H9 (cell line): ENCODE data around the gene TMCO4. TPM values are rescaled to one million over a fixed set of nuclear protein-coding genes. Genes with fewer than 3 reads are reported as not detected.

Experiments used
- DNase-seq: peaks from one replicate; pipeline ENCODE4 v3.0.0-alpha.2; 2017
- H2AFZ ChIP-seq: one replicate; pipeline ENCODE4 v1.6.1; 2013; ENCODE audit warnings: mild to moderate bottlenecking, low read length, control low read depth, moderate library complexity
- H2AK5ac ChIP-seq: 2 replicates; pipeline ENCODE4 v1.6.1; 2013; ENCODE audit warnings: low read length, control low read depth, mixed read lengths; ENCODE audit not compliant: insufficient read length
- H2BK120ac ChIP-seq: one replicate; pipeline ENCODE4 v1.6.1; 2013; ENCODE audit warnings: low read depth, mild to moderate bottlenecking, low read length, control low read depth, inconsistent platforms; ENCODE audit not compliant: poor library complexity, severe bottlenecking
- H2BK12ac ChIP-seq: 2 replicates; pipeline ENCODE4 v1.6.1; 2013; ENCODE audit warnings: low read length, control low read depth, mixed read lengths, low read depth; ENCODE audit not compliant: insufficient read length
- H2BK15ac ChIP-seq: 2 replicates; pipeline ENCODE4 v1.6.1; 2013; ENCODE audit warnings: low read depth, low read length, control low read depth
- H2BK20ac ChIP-seq: one replicate; pipeline ENCODE4 v1.6.1; 2013; ENCODE audit warnings: low read depth, mild to moderate bottlenecking, low read length, control low read depth, inconsistent platforms; ENCODE audit not compliant: poor library complexity, severe bottlenecking
- H2BK5ac ChIP-seq: 2 replicates; pipeline ENCODE4 v1.6.1; 2013; ENCODE audit warnings: low read length, control low read depth, mixed read lengths; ENCODE audit not compliant: insufficient read length
- H3K14ac ChIP-seq: 2 replicates; pipeline ENCODE4 v1.6.1; 2013; ENCODE audit warnings: low read length, control low read depth; ENCODE audit not compliant: insufficient read depth
- H3K18ac ChIP-seq: 2 replicates; pipeline ENCODE4 v1.6.1; 2013; ENCODE audit warnings: low read depth, mild to moderate bottlenecking, mixed read lengths, low read length, control low read depth; ENCODE audit not compliant: insufficient read length
- H3K23ac ChIP-seq: 2 replicates; pipeline ENCODE4 v1.6.1; 2013; ENCODE audit warnings: low read length, control low read depth, mixed read lengths, low read depth; ENCODE audit not compliant: insufficient read length
- H3K23me2 ChIP-seq: 2 replicates; pipeline ENCODE4 v1.6.1; 2013; ENCODE audit warnings: low read depth, mild to moderate bottlenecking, mixed read lengths, low read length, control low read depth; ENCODE audit not compliant: insufficient read length, poor library complexity, severe bottlenecking
- H3K27ac ChIP-seq: 2 replicates; pipeline ENCODE4 v1.5.1; 2013; ENCODE audit warnings: low read length, control low read depth, mixed read lengths, low read depth; ENCODE audit not compliant: insufficient read length
- H3K27me3 ChIP-seq: 2 replicates; pipeline ENCODE4 v1.6.1; 2013; ENCODE audit warnings: low read length, control low read depth, inconsistent platforms; ENCODE audit not compliant: insufficient read depth
- H3K4ac ChIP-seq: 2 replicates; pipeline ENCODE4 v1.6.1; 2013; ENCODE audit warnings: low read depth, mild to moderate bottlenecking, control low read depth, inconsistent platforms, low read length, moderate library complexity
- H3K4me1 ChIP-seq: 2 replicates; pipeline ENCODE4 v1.6.1; 2013; ENCODE audit warnings: low read length, control low read depth, inconsistent platforms; ENCODE audit not compliant: insufficient read depth
- H3K4me2 ChIP-seq: 2 replicates; pipeline ENCODE4 v1.6.1; 2013; ENCODE audit warnings: low read length, control low read depth, mixed read lengths; ENCODE audit not compliant: insufficient read length, insufficient read depth
- H3K56ac ChIP-seq: 2 replicates; pipeline ENCODE4 v1.6.1; 2013; ENCODE audit warnings: low read depth, mild to moderate bottlenecking, mixed read lengths, low read length, control low read depth; ENCODE audit not compliant: insufficient read length
- H3K79me1 ChIP-seq: 2 replicates; pipeline ENCODE4 v1.6.1; 2013; ENCODE audit warnings: low read depth, mild to moderate bottlenecking, moderate library complexity, low read length, control low read depth, inconsistent platforms; ENCODE audit not compliant: insufficient read depth, poor library complexity, severe bottlenecking
- H3K79me2 ChIP-seq: 2 replicates; pipeline ENCODE4 v1.6.1; 2013; ENCODE audit warnings: low read length, control low read depth, inconsistent platforms; ENCODE audit not compliant: insufficient read depth
- H3K9ac ChIP-seq: 2 replicates; pipeline ENCODE4 v1.6.1; 2013; ENCODE audit warnings: low read length, control low read depth, mixed read lengths; ENCODE audit not compliant: insufficient read length; ENCODE audit errors: extremely low read depth
- H3K9me3 ChIP-seq: one replicate; pipeline ENCODE4 v1.6.1; 2013; ENCODE audit warnings: low read depth, low read length, inconsistent platforms; ENCODE audit not compliant: control insufficient read depth
- H3T11ph ChIP-seq: one replicate; pipeline ENCODE4 v1.6.1; 2013; ENCODE audit warnings: mild to moderate bottlenecking, low read length, control low read depth, inconsistent platforms
- H4K20me1 ChIP-seq: one replicate; pipeline ENCODE4 v1.6.1; 2013; ENCODE audit not compliant: control insufficient read depth, insufficient read length, insufficient read depth
- H4K5ac ChIP-seq: 2 replicates; pipeline ENCODE4 v1.6.1; 2013; ENCODE audit warnings: low read depth, mild to moderate bottlenecking, mixed read lengths, low read length, control low read depth; ENCODE audit not compliant: insufficient read length
- H4K8ac ChIP-seq: replicated peaks from 2 replicates; pipeline ENCODE4 v1.6.1; 2013; ENCODE audit warnings: low read length, control low read depth, mixed read lengths, low read depth; ENCODE audit not compliant: insufficient read length
- H4K91ac ChIP-seq: 2 replicates; pipeline ENCODE4 v1.6.1; 2013; ENCODE audit warnings: low read depth, mild to moderate bottlenecking, moderate library complexity, mixed read lengths, low read length, control low read depth; ENCODE audit not compliant: insufficient read length
- H3K27ac Mint-ChIP-seq, 3 experiments: 2 replicates in 2 of 3; 3 replicates in 1 of 3; pipeline ENCODE4 v1.8.0; 2020 to 2021; ENCODE audit warnings: mixed read lengths in 3 of 3, mild to moderate bottlenecking in 1 of 3, moderate library complexity in 1 of 3
- H3K27me3 Mint-ChIP-seq: 2 replicates; pipeline ENCODE4 v1.8.0; 2021; ENCODE audit warnings: low read depth, mild to moderate bottlenecking, moderate library complexity, mixed read lengths
- H3K36me3 Mint-ChIP-seq, 3 experiments: 2 replicates in 2 of 3; 3 replicates in 1 of 3; pipeline ENCODE4 v1.8.0; 2020 to 2021; ENCODE audit warnings: low read depth in 3 of 3, mixed read lengths in 3 of 3; ENCODE audit not compliant: insufficient read depth in 1 of 3
- H3K4me1 Mint-ChIP-seq, 2 experiments: 2 replicates each; pipeline ENCODE4 v1.8.0; 2020; ENCODE audit warnings: mixed read lengths in 2 of 2
- H3K4me3 Mint-ChIP-seq, 2 experiments: 2 replicates in 1 of 2; 3 replicates in 1 of 2; pipeline ENCODE4 v1.8.0; 2020 to 2021; ENCODE audit warnings: mild to moderate bottlenecking in 2 of 2, mixed read lengths in 2 of 2, moderate library complexity in 1 of 2
- H3K9me3 Mint-ChIP-seq, 2 experiments: 2 replicates in 1 of 2; 3 replicates in 1 of 2; pipeline ENCODE4 v1.8.0; 2020; ENCODE audit warnings: mild to moderate bottlenecking in 2 of 2, mixed read lengths in 2 of 2, moderate library complexity in 1 of 2
- WGBS: extraction: QIAGEN DNeasy Blood & Tissue Kit; methylation state at CpG from one replicate; pipeline ENCODE4 v1.1.7; 2013; ENCODE audit warnings: missing lambda C conversion rate, low lambda C conversion rate, mixed read lengths; ENCODE audit not compliant: insufficient read length; ENCODE audit errors: extremely low coverage; 5-methylcytosine and 5-hydroxymethylcytosine counted together
- total RNA-seq: library from RNA; stranded (reverse); gene quantifications from 2 replicates; pipeline ENCODE4 v1.2.1, GENCODE V29; 2021
- TF ChIP-seq, protein P1 (sequence below): fragments of 200-600 bp; sonication (generic); conservative IDR thresholded peaks from 3 replicates; pipeline ENCODE4 v1.8.0; 2021; ENCODE audit warnings: antibody characterized with exemption, mild to moderate bottlenecking

Gene TMCO4
- total RNA-seq, 1 experiment from 2014 or later = 4.0 TPM

DNA sequence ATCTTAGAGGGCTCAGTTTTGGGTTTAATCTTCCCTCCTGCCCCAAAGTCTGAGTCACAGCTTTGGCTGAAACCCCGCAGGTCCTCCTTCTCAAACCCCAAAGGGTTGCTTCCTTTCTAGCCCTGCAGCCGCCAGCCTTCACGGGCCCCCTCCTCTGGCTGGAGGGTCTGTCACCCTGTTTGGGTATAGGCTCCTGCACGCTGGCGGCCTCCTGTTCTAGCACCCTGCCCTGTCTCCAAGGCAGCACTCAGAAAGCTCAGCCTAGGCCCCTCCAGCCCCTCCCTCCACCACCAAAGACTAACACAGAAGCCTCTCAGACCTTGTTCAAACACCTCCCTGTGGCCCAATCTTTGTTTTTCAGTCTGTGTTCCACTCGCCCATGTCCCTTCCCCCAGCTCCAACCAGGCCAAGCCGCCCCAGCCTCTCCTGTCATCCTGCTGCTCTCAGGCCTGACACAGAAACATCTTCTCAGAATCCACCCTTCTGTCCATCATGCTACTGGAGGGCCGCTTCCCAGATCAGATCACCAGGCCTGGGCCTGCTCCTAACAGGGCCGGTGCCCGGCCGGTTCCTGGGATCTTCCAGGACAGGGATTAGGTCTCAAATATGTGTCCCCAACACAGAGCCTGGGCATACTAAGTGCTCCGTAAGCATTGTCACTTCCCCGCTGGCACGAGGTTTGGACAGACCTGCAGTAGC, 99.5 kb downstream of the TMCO4 start:
- TF ChIP-seq, protein P1, sequence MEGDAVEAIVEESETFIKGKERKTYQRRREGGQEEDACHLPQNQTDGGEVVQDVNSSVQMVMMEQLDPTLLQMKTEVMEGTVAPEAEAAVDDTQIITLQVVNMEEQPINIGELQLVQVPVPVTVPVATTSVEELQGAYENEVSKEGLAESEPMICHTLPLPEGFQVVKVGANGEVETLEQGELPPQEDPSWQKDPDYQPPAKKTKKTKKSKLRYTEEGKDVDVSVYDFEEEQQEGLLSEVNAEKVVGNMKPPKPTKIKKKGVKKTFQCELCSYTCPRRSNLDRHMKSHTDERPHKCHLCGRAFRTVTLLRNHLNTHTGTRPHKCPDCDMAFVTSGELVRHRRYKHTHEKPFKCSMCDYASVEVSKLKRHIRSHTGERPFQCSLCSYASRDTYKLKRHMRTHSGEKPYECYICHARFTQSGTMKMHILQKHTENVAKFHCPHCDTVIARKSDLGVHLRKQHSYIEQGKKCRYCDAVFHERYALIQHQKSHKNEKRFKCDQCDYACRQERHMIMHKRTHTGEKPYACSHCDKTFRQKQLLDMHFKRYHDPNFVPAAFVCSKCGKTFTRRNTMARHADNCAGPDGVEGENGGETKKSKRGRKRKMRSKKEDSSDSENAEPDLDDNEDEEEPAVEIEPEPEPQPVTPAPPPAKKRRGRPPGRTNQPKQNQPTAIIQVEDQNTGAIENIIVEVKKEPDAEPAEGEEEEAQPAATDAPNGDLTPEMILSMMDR = no peak
- no peak overlapping the region for H4K8ac ChIP-seq
- no peak overlapping the region for H3K9ac ChIP-seq
- no peak overlapping the region for H3K23ac ChIP-seq
- H3K9me3 ChIP-seq = no peaks in the 10 kb centered on the region
- WGBS = no CpG with 5 or more reads among the region's 14 CpGs
- no peak overlapping the region for H2BK5ac ChIP-seq
- no peak overlapping the region for H2AFZ ChIP-seq
- no peak overlapping the region for H3K56ac ChIP-seq
- Mint-ChIP-seq H3K9me3 (no peaks in the 10 kb centered on the region), H3K27ac (peak overlapping the region in 2 of 3 experiments; percentile 6 to 86; a peak in 1 of 7 replicates), H3K27me3 (peaks cover 3% of the 10 kb centered on the region), H3K36me3 (no peaks in the 10 kb centered on the region; a peak in 1 of 7 replicates), H3K4me1 (peaks cover 19 to 31% of the 10 kb centered on the region in 2 experiments), H3K4me3 (no peak overlapping the region)
- H2BK20ac ChIP-seq = no peak overlapping the region
- no peak overlapping the region for H2BK15ac ChIP-seq
- H3K79me2 ChIP-seq = no peaks in the 10 kb centered on the region
- H3K18ac ChIP-seq = no peak overlapping the region
- H3K79me1 ChIP-seq = no peaks in the 10 kb centered on the region
- no peak overlapping the region for H3K4ac ChIP-seq
- no peak overlapping the region for H2BK120ac ChIP-seq
- no peak overlapping the region for H3K14ac ChIP-seq
- no peak overlapping the region for H4K91ac ChIP-seq
- no peaks in the 10 kb centered on the region for H3K23me2 ChIP-seq
- H3K27ac ChIP-seq = no peak overlapping the region
- H4K5ac ChIP-seq = no peak overlapping the region
- DNase-seq = no peak
- H3K27me3 ChIP-seq = no peaks in the 10 kb centered on the region
- no peak overlapping the region for H3K4me2 ChIP-seq
- peaks cover 4% of the 10 kb centered on the region; the same call in 1 of the 2 replicates for H3K4me1 ChIP-seq
- H2AK5ac ChIP-seq = no peak overlapping the region
- no peaks in the 10 kb centered on the region for H4K20me1 ChIP-seq
- H2BK12ac ChIP-seq = no peak overlapping the region
- H3T11ph ChIP-seq = no peak overlapping the region
